HEK293 (cell line): ENCODE results near the gene SYT2.
"Not testable (repeated sequence)": the region's sequence is repeated elsewhere in the genome, so short reads cannot be mapped to it uniquely, and the experiment has no call there.

ENCODE experiments used
- CTCF ChIA-PET: fragments of 350-600 bp; formaldehyde crosslinking; extraction: SDS; loops from one replicate; lab custom pipeline; 2021; ENCODE audit warnings: antibody characterized with exemption; lab: Yijun Ruan, JAX
- POLR2A ChIA-PET: fragments of 300-600 bp; formaldehyde crosslinking; extraction: SDS; loops from one replicate; lab custom pipeline; 2020; ENCODE audit warnings: antibody characterized with exemption, inconsistent platforms; lab: Yijun Ruan, JAX
- H3K27ac ChIP-seq: fragments of 200-500 bp; sonication (Bioruptor generic); 2 replicates; pipeline ENCODE4 v1.5.1; 2014; ENCODE audit warnings: low read depth, low read length, control low read depth, inconsistent platforms; ENCODE audit errors: extremely low read depth
- H3K36me3 ChIP-seq, 2 experiments: fragments of 200-500 bp in 1 of 2; sonication (Bioruptor generic) in 1 of 2; 1 replicate in 1 of 2; 2 replicates in 1 of 2; pipeline ENCODE4 v1.5.1; 2014 to 2017; ENCODE audit warnings: inconsistent platforms in 2 of 2, low read length in 2 of 2; ENCODE audit not compliant: control insufficient read depth in 2 of 2, insufficient read depth in 1 of 2
- H3K4me1 ChIP-seq: fragments of 200-500 bp; sonication (Bioruptor generic); 2 replicates; pipeline ENCODE4 v1.5.1; 2014; ENCODE audit warnings: mild to moderate bottlenecking, low read length, inconsistent platforms; ENCODE audit not compliant: control insufficient read depth, insufficient read depth
- H3K4me3 ChIP-seq: 2 replicates; pipeline ENCODE4 v1.5.1; 2011; ENCODE audit warnings: low read depth, mild to moderate bottlenecking, control low read depth, low read length, moderate library complexity
- H3K9me3 ChIP-seq: fragments of 200-500 bp; sonication (Bioruptor generic); 2 replicates; pipeline ENCODE4 v1.5.1; 2014; ENCODE audit warnings: low read depth, low read length, inconsistent platforms; ENCODE audit not compliant: control insufficient read depth, insufficient read depth
- KLF17 ChIP-seq: fragments of 450-650 bp; formaldehyde crosslinking; IDR thresholded peaks from 2 replicates; pipeline ENCODE4 v1.5.1; 2016; ENCODE audit warnings: missing biosample characterization, missing genetic modification characterization
- PATZ1 ChIP-seq: fragments of 450-650 bp; formaldehyde crosslinking; IDR thresholded peaks from 2 replicates; pipeline ENCODE4 v1.5.1; 2016; ENCODE audit warnings: missing biosample characterization, missing genetic modification characterization
- ZNF530 ChIP-seq: fragments of 450-650 bp; formaldehyde crosslinking; IDR thresholded peaks from 2 replicates; pipeline ENCODE4 v1.5.1; 2016; ENCODE audit warnings: low read depth, missing biosample characterization, missing genetic modification characterization
- ZNF621 ChIP-seq: fragments of 450-650 bp; formaldehyde crosslinking; IDR thresholded peaks from 2 replicates; pipeline ENCODE4 v1.5.1; 2017; ENCODE audit warnings: missing biosample characterization, missing genetic modification characterization

SYT2 gene

GRCh38 chr1:202551683-202552082, 158.6 kb downstream of the SYT2 start (continued):
- no peak for TF ChIP-seq PATZ1

- H3K4me1 ChIP-seq, H3K4me3 ChIP-seq, POLR2A ChIA-PET, H3K36me3 ChIP-seq, H3K9me3 ChIP-seq, H3K27ac ChIP-seq: not testable (repeated sequence)
- CTCF ChIA-PET: interaction anchor here (0.7 kb wide), 1 partner anchor 1161 kb away, joined by 3 read pairs; no protein-coding TSS in a partner anchor
Measured at GRCh38 chr1:202550088-202550487, 160.2 kb downstream of the SYT2 start.

- Histone ChIP-seq H3K9me3 (no peaks in the 10 kb centered on the region), H3K36me3 (no peaks in the 10 kb centered on the region), H3K27ac (no peak overlapping the region), H3K4me3 (no peak overlapping the region), H3K4me1 (no peaks in the 10 kb centered on the region; the same call in 1 of the 2 replicates)
- ChIA-PET POLR2A (no interaction called here), CTCF (no interaction called here)
- no peak for TF ChIP-seq ZNF621 (tag by site-specific recombination)
- no peak for TF ChIP-seq ZNF530 (tag by site-specific recombination)
- no peak for TF ChIP-seq KLF17
Measured at GRCh38 chr1:202547215-202547614, 163.0 kb downstream of the SYT2 start.

- H3K36me3 ChIP-seq, H3K4me1 ChIP-seq, POLR2A ChIA-PET, CTCF ChIA-PET, H3K27ac ChIP-seq, H3K4me3 ChIP-seq, H3K9me3 ChIP-seq: not testable (repeated sequence)
Measured at GRCh38 chr1:202546796-202547195, 163.5 kb downstream of the SYT2 start.

- POLR2A ChIA-PET, H3K4me1 ChIP-seq, CTCF ChIA-PET, H3K4me3 ChIP-seq, H3K9me3 ChIP-seq, H3K36me3 ChIP-seq, H3K27ac ChIP-seq: not testable (repeated sequence)
Measured at GRCh38 chr1:202546377-202546776, 163.9 kb downstream of the SYT2 start.

- CTCF ChIA-PET, H3K36me3 ChIP-seq, H3K9me3 ChIP-seq, H3K4me3 ChIP-seq, POLR2A ChIA-PET, H3K4me1 ChIP-seq, H3K27ac ChIP-seq: not testable (repeated sequence)
Measured at GRCh38 chr1:202545647-202546303, 164.5 kb downstream of the SYT2 start.

- H3K9me3 ChIP-seq, H3K4me1 ChIP-seq, H3K4me3 ChIP-seq, H3K36me3 ChIP-seq, POLR2A ChIA-PET, H3K27ac ChIP-seq, CTCF ChIA-PET: not testable (repeated sequence)
Measured at GRCh38 chr1:202544766-202545449, 165.3 kb downstream of the SYT2 start.

GRCh38 chr1:202543537-202543936, 166.7 kb downstream of the SYT2 start:
- H3K4me3 ChIP-seq, H3K4me1 ChIP-seq, POLR2A ChIA-PET, H3K27ac ChIP-seq, H3K9me3 ChIP-seq, H3K36me3 ChIP-seq: not testable (repeated sequence)
- CTCF ChIA-PET: interaction anchor here (0.6 kb wide), 1 partner anchor 113 kb away, joined by 3 read pairs; no protein-coding TSS in a partner anchor

GRCh38 chr1:202542415-202542814, 167.8 kb downstream of the SYT2 start:
- CTCF ChIA-PET, POLR2A ChIA-PET, H3K9me3 ChIP-seq, H3K36me3 ChIP-seq, H3K27ac ChIP-seq, H3K4me1 ChIP-seq, H3K4me3 ChIP-seq: not testable (repeated sequence)

- H3K27ac ChIP-seq, H3K4me1 ChIP-seq, CTCF ChIA-PET, H3K9me3 ChIP-seq, POLR2A ChIA-PET, H3K4me3 ChIP-seq, H3K36me3 ChIP-seq: not testable (repeated sequence)
Measured at GRCh38 chr1:202540858-202541257, 169.4 kb downstream of the SYT2 start.
